Endodermal cell (in vitro differentiated cells): ENCODE data around the gene POFUT1. TPM values are rescaled to one million over a fixed set of nuclear protein-coding genes. Genes with fewer than 3 reads are reported as not detected.
"Not testable (repeated sequence)": the region's sequence is repeated elsewhere in the genome, so short reads cannot be mapped to it uniquely, and the experiment has no call there.

ENCODE experiments used
- DNase-seq: peaks from one replicate; pipeline ENCODE4 v3.0.0-alpha.2; 2017
- H3K27ac ChIP-seq: 2 replicates; pipeline ENCODE4 v1.5.1; 2013; ENCODE audit warnings: mild to moderate bottlenecking, low read depth, low read length, moderate library complexity
- H3K27me3 ChIP-seq: 2 replicates; pipeline ENCODE4 v1.6.1; 2013; ENCODE audit warnings: mild to moderate bottlenecking, low read length, moderate library complexity; ENCODE audit not compliant: insufficient read depth, control insufficient read depth, poor library complexity, severe bottlenecking
- H3K36me3 ChIP-seq: 2 replicates; pipeline ENCODE4 v1.7.0; 2013; ENCODE audit warnings: mild to moderate bottlenecking, low read length, moderate library complexity; ENCODE audit not compliant: control insufficient read depth, insufficient read depth
- H3K4me1 ChIP-seq: one replicate; pipeline ENCODE4 v1.7.0; 2013; ENCODE audit warnings: low read length; ENCODE audit not compliant: control insufficient read depth, insufficient read depth
- H3K4me3 ChIP-seq: 2 replicates; pipeline ENCODE4 v1.5.1; 2013; ENCODE audit warnings: mild to moderate bottlenecking, low read length, moderate library complexity
- H3K9ac ChIP-seq: 2 replicates; pipeline ENCODE4 v1.6.1; 2013; ENCODE audit warnings: mild to moderate bottlenecking, low read length, moderate library complexity; ENCODE audit not compliant: poor library complexity, severe bottlenecking; ENCODE audit errors: extremely low read depth
- H3K9me3 ChIP-seq: 2 replicates; pipeline ENCODE4 v1.6.1; 2013; ENCODE audit warnings: mild to moderate bottlenecking, low read length, moderate library complexity; ENCODE audit not compliant: control insufficient read depth
- H3K27ac Mint-ChIP-seq: 2 replicates; pipeline ENCODE4 v1.8.0; 2020; ENCODE audit warnings: mixed read lengths
- H3K27me3 Mint-ChIP-seq: 2 replicates; pipeline ENCODE4 v1.8.0; 2021; ENCODE audit warnings: mild to moderate bottlenecking, mixed read lengths; ENCODE audit not compliant: insufficient read depth
- H3K36me3 Mint-ChIP-seq: 2 replicates; pipeline ENCODE4 v1.8.0; 2020; ENCODE audit warnings: low read depth, mixed read lengths
- H3K4me1 Mint-ChIP-seq: 2 replicates; pipeline ENCODE4 v1.8.0; 2020; ENCODE audit warnings: mixed read lengths
- H3K4me3 Mint-ChIP-seq: 2 replicates; pipeline ENCODE4 v1.8.0; 2020; ENCODE audit warnings: mild to moderate bottlenecking, moderate library complexity, mixed read lengths
- H3K9me3 Mint-ChIP-seq: 2 replicates; pipeline ENCODE4 v1.8.0; 2020; ENCODE audit warnings: mild to moderate bottlenecking, mixed read lengths
- CTCF ChIP-seq: fragments of 200-600 bp; sonication (generic); conservative IDR thresholded peaks from 2 replicates; pipeline ENCODE4 v1.5.0; 2021; ENCODE audit warnings: antibody characterized with exemption, mild to moderate bottlenecking
- WGBS, 2 experiments: methylation state at CpG; one replicate each; pipeline versions ENCODE4 v1.1.5 to v1.1.7; 2013; ENCODE audit warnings: missing lambda C conversion rate in 2 of 2, mixed read lengths in 1 of 2; ENCODE audit not compliant: insufficient coverage in 1 of 2, insufficient read length in 1 of 2; 5-methylcytosine and 5-hydroxymethylcytosine counted together
- total RNA-seq, 2 donors: library from RNA; stranded (reverse); fragmentation: NEBNext Ultra II Directional in 1 of 2; extraction: Animal tissue kit (Norgen Biotek cat#: 25700) in 1 of 2; gene quantifications; 2 replicates in 1 of 2; 3 replicates in 1 of 2; pipeline ENCODE4 v1.2.1, GENCODE V29; 2021

POFUT1 gene
- total RNA-seq, 2 donors from 2014 or later = 43.9 to 44.8 TPM

GRCh38 chr20:32271620-32272019, 63.9 kb downstream of the POFUT1 start:
- no peak for DNase-seq
- Mint-ChIP-seq H3K27ac (no peak overlapping the region), H3K4me3 (no peak overlapping the region), H3K36me3 (no peaks in the 10 kb centered on the region), H3K27me3 (peaks cover 21% of the 10 kb centered on the region), H3K9me3 (no peaks in the 10 kb centered on the region), H3K4me1 (no peaks in the 10 kb centered on the region)
- no peak overlapping the region for H3K4me3 ChIP-seq
- H3K9me3 ChIP-seq = no peaks in the 10 kb centered on the region
- H3K27me3 ChIP-seq = no peaks in the 10 kb centered on the region
- no peak overlapping the region for H3K9ac ChIP-seq
- TF ChIP-seq CTCF = no peak
- 94 to 98% methylated on average over 4 to 5 of the region's 5 CpGs for WGBS, 2 experiments
- H3K36me3 ChIP-seq = no peaks in the 10 kb centered on the region
- no peak overlapping the region for H3K27ac ChIP-seq
- no peaks in the 10 kb centered on the region for H3K4me1 ChIP-seq

DNA sequence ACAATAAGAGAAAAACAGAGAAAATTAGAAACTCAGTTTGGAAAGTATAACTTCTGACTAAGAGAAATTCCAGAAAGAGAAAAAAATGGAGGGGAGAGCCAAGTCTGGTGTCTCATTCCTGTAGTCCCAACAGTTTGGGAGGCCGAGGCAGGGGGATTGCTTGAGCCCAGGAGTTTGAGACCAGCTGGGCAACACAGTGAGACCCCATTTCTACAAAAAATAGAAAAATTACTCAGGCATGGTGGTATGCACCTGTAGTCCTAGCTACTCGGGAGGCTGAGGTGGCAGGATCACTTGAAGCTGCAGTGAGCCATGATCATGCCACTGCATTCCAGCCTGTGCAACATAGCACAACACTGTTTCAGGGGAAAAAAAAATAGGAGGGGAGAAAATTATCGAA, 66.7 kb downstream of the POFUT1 start:
- 67% methylated on average over 1 to 3 of the region's 3 CpGs for WGBS, 2 experiments
- Mint-ChIP-seq H3K9me3 (no peaks in the 10 kb centered on the region), H3K36me3 (no peaks in the 10 kb centered on the region), H3K27ac (no peak overlapping the region), H3K27me3 (peaks cover 17% of the 10 kb centered on the region), H3K4me3 (no peak overlapping the region), H3K4me1 (peaks cover 7% of the 10 kb centered on the region)
- no peak for DNase-seq
- no peaks in the 10 kb centered on the region for H3K4me1 ChIP-seq
- no peak for TF ChIP-seq CTCF
- H3K27me3 ChIP-seq = no peaks in the 10 kb centered on the region
- H3K9ac ChIP-seq = no peak overlapping the region
- H3K36me3 ChIP-seq = no peaks in the 10 kb centered on the region
- H3K27ac ChIP-seq = no peak overlapping the region
- no peak overlapping the region for H3K4me3 ChIP-seq
- H3K9me3 ChIP-seq = no peaks in the 10 kb centered on the region

- H3K4me3 ChIP-seq, H3K9me3 Mint-ChIP-seq, H3K27me3 ChIP-seq, H3K27ac ChIP-seq, H3K36me3 Mint-ChIP-seq, H3K4me1 ChIP-seq, H3K36me3 ChIP-seq, H3K27ac Mint-ChIP-seq, H3K9me3 ChIP-seq, H3K4me1 Mint-ChIP-seq, H3K4me3 Mint-ChIP-seq, DNase-seq, H3K9ac ChIP-seq: not testable (repeated sequence)
- H3K27me3 Mint-ChIP-seq = peaks cover 17% of the 10 kb centered on the region
- WGBS, 2 experiments = 84 to 100% methylated on average over 1 to 3 of the region's 3 CpGs
Observed at GRCh38 chr20:32275163-32275562, 67.5 kb downstream of the POFUT1 start.
